SU-DHL-6 (cell line): ENCODE measurements around the gene POPDC2.

Experiments
- EZH2phosphoT487 ChIP-seq: fragments of 200-600 bp; sonication (generic), shearing (Covaris generic); conservative IDR thresholded peaks from 2 replicates; pipeline ENCODE4 v1.6.1; 2018; ENCODE audit warnings: mild to moderate bottlenecking, antibody characterized with exemption, low read length, moderate library complexity, mixed read lengths
- TF ChIP-seq, protein P1 (sequence below): fragments of 200-600 bp; sonication (generic); IDR thresholded peaks from one replicate; pipeline ENCODE4 v1.5.1; 2017; ENCODE audit warnings: antibody characterized with exemption, mild to moderate bottlenecking, low read length, moderate library complexity; ENCODE audit not compliant: insufficient read depth, poor library complexity, severe bottlenecking

DNA sequence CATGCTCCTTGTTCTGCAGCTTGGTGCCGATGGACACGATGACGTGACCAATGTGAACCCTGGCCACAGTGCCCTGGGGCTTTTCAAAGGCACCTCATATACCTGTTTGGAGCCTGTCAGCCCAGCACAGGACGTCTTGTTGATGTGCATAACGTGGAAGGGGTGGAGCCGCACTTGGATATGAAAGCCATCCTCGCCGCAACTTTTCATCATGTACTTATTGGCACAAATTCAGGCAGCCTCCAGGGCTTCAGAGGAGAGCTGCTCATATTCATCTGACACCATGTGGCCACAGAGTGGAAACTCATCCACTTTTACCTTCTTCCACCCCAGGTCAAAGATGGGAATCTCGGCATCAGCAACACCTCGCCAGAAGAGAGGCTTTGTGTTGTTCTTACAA lies 24.7 kb downstream of the POPDC2 start:
- TF ChIP-seq, protein P1, sequence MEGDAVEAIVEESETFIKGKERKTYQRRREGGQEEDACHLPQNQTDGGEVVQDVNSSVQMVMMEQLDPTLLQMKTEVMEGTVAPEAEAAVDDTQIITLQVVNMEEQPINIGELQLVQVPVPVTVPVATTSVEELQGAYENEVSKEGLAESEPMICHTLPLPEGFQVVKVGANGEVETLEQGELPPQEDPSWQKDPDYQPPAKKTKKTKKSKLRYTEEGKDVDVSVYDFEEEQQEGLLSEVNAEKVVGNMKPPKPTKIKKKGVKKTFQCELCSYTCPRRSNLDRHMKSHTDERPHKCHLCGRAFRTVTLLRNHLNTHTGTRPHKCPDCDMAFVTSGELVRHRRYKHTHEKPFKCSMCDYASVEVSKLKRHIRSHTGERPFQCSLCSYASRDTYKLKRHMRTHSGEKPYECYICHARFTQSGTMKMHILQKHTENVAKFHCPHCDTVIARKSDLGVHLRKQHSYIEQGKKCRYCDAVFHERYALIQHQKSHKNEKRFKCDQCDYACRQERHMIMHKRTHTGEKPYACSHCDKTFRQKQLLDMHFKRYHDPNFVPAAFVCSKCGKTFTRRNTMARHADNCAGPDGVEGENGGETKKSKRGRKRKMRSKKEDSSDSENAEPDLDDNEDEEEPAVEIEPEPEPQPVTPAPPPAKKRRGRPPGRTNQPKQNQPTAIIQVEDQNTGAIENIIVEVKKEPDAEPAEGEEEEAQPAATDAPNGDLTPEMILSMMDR: no peak
- TF ChIP-seq EZH2phosphoT487: no peak
